NCI-H526 treated with DMSO at 0.1 percent for 48 hours (cell line): ENCODE data around the gene NFASC.
A peak's percentile ranks its signal among the peaks of the same experiment; 100 is the strongest.

Source experiments
- DNase-seq: peaks from one replicate; lab custom pipeline; 2025; lab: John Stamatoyannopoulos, UW

Gene NFASC

DNA sequence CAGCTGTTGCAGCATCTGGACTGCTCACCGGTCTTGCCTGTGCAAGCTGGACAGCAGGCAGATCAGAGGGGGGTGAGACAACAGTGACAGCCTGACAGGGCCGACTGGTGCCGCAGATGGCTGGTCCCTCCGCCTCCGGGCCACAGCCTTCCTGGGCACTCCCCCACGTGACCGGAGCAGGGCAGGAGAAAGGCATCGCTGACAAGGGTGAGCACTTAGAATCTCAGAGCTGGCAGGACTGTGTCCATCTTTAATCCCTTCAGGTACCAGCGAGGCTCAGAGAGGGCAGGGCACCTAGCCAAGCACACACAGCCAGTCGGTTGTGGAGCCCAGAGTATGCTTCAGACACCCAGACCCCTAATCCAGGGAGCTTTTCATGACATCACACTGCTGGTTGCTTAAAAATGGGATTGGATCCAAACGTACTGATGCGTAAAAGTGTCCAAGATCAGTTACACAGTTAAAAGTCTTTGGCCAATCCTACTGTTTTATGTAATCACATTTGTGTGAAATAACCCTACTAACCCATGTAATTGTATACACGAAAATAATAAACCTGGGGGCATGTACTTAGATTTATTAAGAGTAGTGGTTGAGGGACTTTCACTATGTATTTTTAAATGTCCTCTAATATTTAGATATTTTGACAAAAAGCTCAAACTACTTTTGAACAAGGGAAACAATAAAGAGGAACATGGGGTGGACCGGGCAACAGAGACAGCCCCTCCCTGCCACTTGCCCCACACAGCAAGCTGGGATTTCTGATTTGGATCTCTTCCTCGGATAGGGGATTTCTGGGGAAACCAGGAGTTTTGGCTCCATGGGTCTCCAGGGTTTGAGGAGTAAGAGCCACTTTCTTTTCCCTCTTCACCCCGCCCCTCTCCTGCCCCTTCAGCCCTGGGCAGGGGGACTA is 171.6 kb downstream of the NFASC start:
- no peak for DNase-seq

- no peak for DNase-seq
Observed at GRCh38 chr1:205042911-205043806, 172.5 kb downstream of the NFASC start, which contains the start of gene CNTN2. CNTN2 (plus strand) TSS chr1:205043212; CDS start chr1:205053186, 9,974 bp downstream.

DNA sequence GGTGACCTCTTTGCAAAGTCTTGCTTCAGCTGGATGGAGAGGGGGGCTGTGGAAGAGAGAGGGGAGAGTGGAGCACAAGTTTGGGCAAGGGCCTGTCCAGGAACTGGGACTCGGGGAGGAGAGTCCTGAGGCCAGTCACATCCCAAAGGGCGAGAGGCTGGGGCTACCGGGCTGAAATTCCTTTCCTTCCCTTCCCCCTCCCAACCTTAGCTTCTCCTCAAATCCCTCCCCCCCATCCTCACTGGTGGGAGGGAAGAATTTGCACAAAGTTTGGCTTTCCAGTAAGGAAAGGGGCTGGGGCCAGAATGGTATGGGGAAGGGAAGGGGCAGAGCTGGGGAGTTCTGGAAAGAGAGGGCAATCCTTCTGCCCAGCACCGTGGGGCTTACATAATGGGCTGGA is 173.2 kb downstream of the NFASC start:
- DNase-seq: no peak

DNA sequence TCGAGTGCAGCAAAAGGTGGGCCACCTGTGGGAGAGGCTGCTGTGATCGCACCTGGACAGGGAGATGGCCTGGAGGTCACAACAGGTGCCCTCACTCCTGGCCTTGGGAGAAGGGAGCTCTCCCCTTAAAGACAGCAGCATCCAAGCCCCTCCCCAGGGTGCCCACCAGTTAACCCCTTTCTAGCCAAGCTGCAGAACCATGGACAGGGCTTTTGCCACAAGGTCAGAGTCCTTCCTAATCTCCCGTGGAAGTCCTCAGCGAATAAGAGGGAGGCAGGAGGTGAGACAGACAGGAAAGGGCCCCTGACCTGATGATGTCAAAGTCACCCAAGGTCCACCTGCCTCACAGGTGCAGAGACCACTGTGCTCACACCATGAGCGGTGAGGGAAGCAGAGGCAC is 174.1 kb downstream of the NFASC start:
- no peak for DNase-seq

GRCh38 chr1:205045146-205045545 is 174.5 kb downstream of the NFASC start:
- no peak for DNase-seq

DNA sequence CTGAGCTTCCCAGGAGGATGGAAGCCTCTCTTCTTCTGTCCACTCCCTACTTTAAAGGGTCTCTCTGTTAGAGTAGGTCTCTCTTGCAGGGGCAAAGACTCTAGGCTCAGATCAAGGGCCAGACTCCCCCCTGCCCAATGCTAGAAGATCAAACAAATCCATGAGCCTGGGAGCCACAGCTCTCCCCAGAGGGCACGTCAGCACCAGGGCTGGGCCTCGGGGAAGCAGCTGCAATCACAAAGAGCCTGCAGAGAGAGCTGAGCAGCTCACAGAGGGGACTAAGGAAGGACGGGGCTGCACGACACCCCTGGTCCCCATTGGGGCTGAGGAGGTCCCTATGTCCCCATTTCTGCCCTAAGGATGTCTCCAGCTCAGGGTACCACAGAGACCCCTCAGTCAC is 176.2 kb downstream of the NFASC start:
- DNase-seq: no peak

GRCh38 chr1:205047764-205048231 is 177.1 kb downstream of the NFASC start:
- DNase-seq: no peak

- DNase-seq: no peak
Observed at GRCh38 chr1:205048382-205048781, 177.7 kb downstream of the NFASC start.

DNA sequence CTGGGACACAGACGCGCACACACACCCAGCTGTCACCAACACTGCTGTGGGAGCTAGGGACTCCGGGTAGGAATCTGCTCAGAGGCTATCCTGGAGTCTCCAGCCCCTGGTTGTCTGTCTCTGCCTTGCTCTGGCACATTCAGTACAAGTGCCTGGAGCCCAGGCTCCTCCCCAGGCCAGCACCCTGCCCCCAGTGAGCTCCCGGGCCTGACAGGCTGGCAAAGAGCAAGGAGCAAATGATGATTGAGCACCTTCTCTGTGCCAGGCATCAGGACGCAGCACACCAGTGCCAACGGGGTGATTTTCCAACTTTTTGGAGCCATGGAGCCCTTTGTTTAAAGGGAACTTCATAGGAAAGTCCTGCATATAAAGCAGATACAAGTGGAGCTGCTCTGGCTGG is 178.8 kb downstream of the NFASC start:
- no peak for DNase-seq

GRCh38 chr1:205052690-205053089 is 182.0 kb downstream of the NFASC start:
- no peak for DNase-seq

DNA sequence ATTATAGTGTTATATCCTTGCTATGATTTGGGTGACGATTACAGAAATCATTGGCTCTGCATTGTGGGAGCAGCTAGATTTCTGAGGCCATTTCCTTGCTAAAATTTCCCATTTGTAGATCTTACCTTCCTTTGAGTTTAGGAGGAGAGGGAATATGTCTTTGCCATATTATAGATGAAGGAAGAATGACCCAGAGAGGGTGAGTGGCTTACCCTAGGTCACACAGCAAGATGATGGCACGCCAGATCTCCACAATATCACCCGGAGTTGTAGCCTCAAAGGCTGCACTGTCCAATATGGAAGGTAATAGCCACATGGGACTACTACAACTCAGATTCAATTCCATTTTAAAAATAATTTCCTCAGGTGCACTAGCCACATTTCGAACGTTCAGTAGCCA is 182.6 kb downstream of the NFASC start:
- DNase-seq: no peak

DNA sequence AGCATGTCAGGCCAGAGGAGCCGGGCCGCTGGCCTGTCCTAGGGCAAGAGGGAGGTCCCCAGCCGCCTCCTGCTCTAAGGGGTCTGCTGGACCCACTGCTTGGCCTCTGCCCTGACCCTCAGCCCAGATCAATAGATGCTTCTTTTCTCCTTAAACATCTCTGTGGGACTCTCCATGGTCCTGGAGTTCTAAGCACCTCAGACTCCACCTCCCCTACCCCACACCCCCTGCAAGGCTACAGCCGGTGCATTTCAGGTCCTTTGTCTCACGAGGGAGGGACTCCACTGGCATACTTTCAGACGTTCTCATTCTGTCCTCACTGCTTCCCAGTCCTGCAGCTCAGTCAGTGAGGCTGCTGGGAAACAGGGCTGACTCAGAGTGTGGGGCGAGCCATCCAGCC is 183.4 kb downstream of the NFASC start:
- DNase-seq: no peak

DNA sequence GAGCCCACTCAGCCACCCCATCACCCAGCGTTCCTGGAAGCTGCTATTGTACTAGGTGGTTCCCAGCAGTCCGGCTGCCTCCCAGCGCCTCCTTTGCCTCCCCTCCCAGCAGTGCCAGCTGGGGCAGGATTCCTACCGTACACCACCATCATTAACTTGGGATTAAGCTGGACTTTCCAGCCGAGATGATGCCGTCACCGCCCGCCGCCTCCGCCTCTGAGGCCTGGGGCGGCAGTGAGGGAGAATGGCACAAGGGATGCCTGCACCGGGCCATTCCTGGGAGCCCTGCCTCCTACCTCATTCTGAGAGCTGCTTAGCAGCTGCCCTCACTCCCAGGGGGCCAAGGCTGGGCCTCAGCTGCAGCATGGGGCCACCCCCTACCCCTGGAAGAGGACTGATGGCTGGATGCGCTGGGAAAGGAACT is 185.5 kb downstream of the NFASC start:
- DNase-seq: no peak

GRCh38 chr1:205056956-205057568 is 186.4 kb downstream of the NFASC start:
- DNase-seq: no peak

DNA sequence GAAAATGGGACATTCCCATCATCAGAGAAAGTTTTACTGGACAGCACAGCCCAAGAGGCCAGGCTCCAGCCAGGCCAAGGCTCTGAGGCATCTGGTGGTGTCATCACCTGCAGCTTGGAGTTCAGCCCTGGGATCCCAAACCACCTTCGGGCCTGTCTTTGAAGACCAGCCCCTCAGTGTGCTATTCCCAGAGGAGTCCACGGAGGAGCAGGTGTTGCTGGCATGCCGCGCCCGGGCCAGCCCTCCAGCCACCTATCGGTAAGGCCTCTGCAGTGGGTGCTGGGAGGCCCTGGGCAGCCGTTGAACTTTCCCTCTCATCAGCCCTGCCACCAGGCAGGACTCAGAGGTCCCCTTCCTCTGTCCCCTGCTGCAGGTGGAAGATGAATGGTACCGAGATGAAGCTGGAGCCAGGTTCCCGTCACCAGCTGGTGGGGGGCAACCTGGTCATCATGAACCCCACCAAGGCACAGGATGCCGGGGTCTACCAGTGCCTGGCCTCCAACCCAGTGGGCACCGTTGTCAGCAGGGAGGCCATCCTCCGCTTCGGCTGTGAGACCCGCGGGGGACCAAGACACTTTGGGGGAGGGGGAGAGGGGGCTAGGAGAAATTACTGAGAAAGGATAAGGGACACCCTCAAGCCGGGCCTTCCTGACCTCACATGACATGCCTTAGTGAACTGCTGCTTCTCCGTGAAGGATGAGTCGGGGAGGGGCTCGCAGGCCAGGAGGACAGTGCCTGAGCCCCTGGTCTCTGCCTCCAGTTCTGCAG is 187.3 kb downstream of the NFASC start:
- no peak for DNase-seq

- DNase-seq: no peak
Observed at GRCh38 chr1:205058853-205059252, 188.2 kb downstream of the NFASC start.

GRCh38 chr1:205059660-205060059 is 189.0 kb downstream of the NFASC start:
- no peak for DNase-seq

DNA sequence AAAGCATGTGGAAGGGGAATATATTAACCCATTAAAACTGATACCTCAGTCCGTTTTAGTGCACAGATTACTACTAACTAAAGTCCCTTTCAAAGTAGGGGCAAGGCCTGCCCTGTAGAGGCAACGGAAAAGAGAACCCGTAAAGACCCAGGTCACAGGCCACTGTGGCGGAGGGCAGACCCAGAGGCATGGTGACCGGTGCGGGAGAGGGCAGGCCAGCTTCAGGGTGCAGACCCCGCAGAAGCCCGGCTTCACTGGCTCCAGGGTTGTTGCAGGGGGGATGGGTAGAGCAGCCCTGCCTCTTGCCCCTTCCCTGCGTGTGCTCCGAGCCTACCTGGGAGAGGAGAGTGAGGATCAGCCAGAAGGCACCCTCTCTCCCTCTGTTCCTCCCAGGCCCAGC is 190.1 kb downstream of the NFASC start:
- DNase-seq: no peak

- no peak for DNase-seq
Observed at GRCh38 chr1:205061227-205061626, 190.6 kb downstream of the NFASC start.

GRCh38 chr1:205061665-205062069 is 191.0 kb downstream of the NFASC start:
- DNase-seq: peak; percentile 41

DNA sequence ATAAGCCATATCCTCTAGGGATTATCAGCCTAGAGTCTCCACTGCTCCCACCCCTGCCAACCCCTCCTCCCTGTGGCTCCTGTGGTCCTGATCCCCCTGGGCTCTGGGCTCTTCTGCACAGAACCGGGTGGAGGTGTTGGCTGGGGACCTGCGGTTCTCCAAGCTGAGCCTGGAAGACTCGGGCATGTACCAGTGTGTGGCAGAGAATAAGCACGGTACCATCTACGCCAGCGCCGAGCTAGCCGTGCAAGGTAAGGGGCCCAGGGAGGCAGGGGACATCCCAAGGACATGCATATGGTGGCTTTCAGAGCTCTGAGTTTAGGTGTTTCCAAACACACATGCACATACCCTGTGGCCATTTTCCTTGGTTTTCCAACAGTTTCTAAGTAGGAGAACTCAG is 191.7 kb downstream of the NFASC start:
- no peak for DNase-seq
